K562 (cell line): ENCODE measurements around the gene SMAD7. TPM values are rescaled to one million over a fixed set of nuclear protein-coding genes. Genes with fewer than 3 reads are reported as not detected.

ENCODE experiments used
- ATAC-seq: fragments of 200-7000 bp; cut with Tn5 transposase; 3 replicates; pipeline ENCODE4 v1.9.1; 2020; ENCODE audit warnings: moderate library complexity
- BruUV-seq: library from RNA; stranded (reverse); fragments of 400-500 nt; replicated peaks from 2 replicates; lab custom pipeline; 2021; lab: Mats Ljungman, UMichigan
- CTCF ChIA-PET: fragments of 300-600 bp; formaldehyde crosslinking; extraction: SDS; loops from one replicate; lab custom pipeline; 2021; ENCODE audit warnings: low intra/inter-chr PET ratio; lab: Yijun Ruan, JAX
- POLR2A ChIA-PET: fragments of 300-600, 350-650 bp; sonication (Branson Sonifier 250); formaldehyde crosslinking; extraction: SDS; loops from one replicate; lab custom pipeline; 2021; ENCODE audit warnings: antibody characterized with exemption, inconsistent platforms; lab: Yijun Ruan, JAX
- DNase-seq, 4 experiments: peaks; one replicate each; pipeline versions ENCODE4 v3.0.0 to v3.0.0-alpha.2; 2011 to 2018; ENCODE audit warnings: low spot score in 3 of 4, mixed read lengths in 3 of 4; ENCODE audit errors: extremely low read depth in 1 of 4
- FAIRE-seq: peaks from 2 replicates; lab custom pipeline; 2011; peaks lifted over from hg19 to GRCh38; lab: Jason Lieb, UNC
- H2AFZ ChIP-seq: 2 replicates; pipeline ENCODE4 v1.6.0; 2011; ENCODE audit warnings: low read depth, low read length, control low read depth, inconsistent platforms
- H3K27ac ChIP-seq: fragments of 200-600 bp; 3 replicates; pipeline ENCODE4 v1.8.0; 2011; ENCODE audit warnings: low read depth, mild to moderate bottlenecking, control low read depth, inconsistent platforms, low read length, moderate library complexity, mixed read lengths; ENCODE audit errors: extremely low read depth
- H3K27me3 ChIP-seq, 2 experiments: fragments of 300-600 bp in 1 of 2; 2 replicates in 1 of 2; 3 replicates in 1 of 2; pipeline versions ENCODE4 v1.6.0 to v1.8.0; 2011; ENCODE audit warnings: inconsistent platforms in 2 of 2, low read length in 2 of 2, mild to moderate bottlenecking in 1 of 2, mixed read lengths in 1 of 2, moderate library complexity in 1 of 2; ENCODE audit not compliant: control insufficient read depth in 2 of 2, insufficient read depth in 2 of 2
- H3K36me3 ChIP-seq: fragments of 300-600 bp; 3 replicates; pipeline ENCODE4 v1.8.0; 2011; ENCODE audit warnings: mild to moderate bottlenecking, low read length, inconsistent platforms; ENCODE audit not compliant: control insufficient read depth, insufficient read depth
- H3K4me1 ChIP-seq, 2 experiments: fragments of 200-600 bp in 1 of 2; replicated peaks in 1 of 2; 2 replicates in 1 of 2; 3 replicates in 1 of 2; pipeline versions ENCODE4 v1.5.1 to v1.8.0; 2011; ENCODE audit warnings: inconsistent platforms in 2 of 2, low read length in 2 of 2, mild to moderate bottlenecking in 1 of 2, mixed read lengths in 1 of 2, moderate library complexity in 1 of 2; ENCODE audit not compliant: control insufficient read depth in 2 of 2, insufficient read depth in 2 of 2
- H3K4me2 ChIP-seq: 2 replicates; pipeline ENCODE4 v1.6.1; 2011; ENCODE audit warnings: low read length, control low read depth, inconsistent platforms, mixed read lengths; ENCODE audit not compliant: insufficient read depth
- H3K4me3 ChIP-seq: fragments of 200-600 bp; sonication (generic), shearing (Covaris generic); 2 replicates; pipeline ENCODE4 v1.5.1; 2016; ENCODE audit warnings: control low read depth, inconsistent platforms
- H3K79me2 ChIP-seq: fragments of 200-600 bp; 3 replicates; pipeline ENCODE4 v1.8.0; 2011; ENCODE audit warnings: low read length, inconsistent platforms; ENCODE audit not compliant: control insufficient read depth, insufficient read depth
- H3K9ac ChIP-seq, 2 experiments: 2 replicates each; pipeline versions ENCODE4 v1.6.0 to v1.6.1; 2011; ENCODE audit warnings: low read depth in 2 of 2, low read length in 2 of 2, control low read depth in 1 of 2, inconsistent platforms in 1 of 2, mild to moderate bottlenecking in 1 of 2, mixed read lengths in 1 of 2; ENCODE audit not compliant: insufficient read depth in 1 of 2
- H3K9me1 ChIP-seq: one replicate; pipeline ENCODE4 v1.6.0; 2011; ENCODE audit warnings: inconsistent platforms, mild to moderate bottlenecking, low read length, moderate library complexity; ENCODE audit not compliant: control insufficient read depth, insufficient read depth
- H3K9me3 ChIP-seq: replicated peaks from 2 replicates; pipeline ENCODE4 v1.5.1; 2011; ENCODE audit warnings: low read depth, low read length, inconsistent platforms; ENCODE audit not compliant: control insufficient read depth, insufficient read depth
- H4K20me1 ChIP-seq: replicated peaks from 2 replicates; pipeline ENCODE4 v1.6.1; 2011; ENCODE audit warnings: low read length, inconsistent platforms, mixed read lengths; ENCODE audit not compliant: control insufficient read depth, insufficient read depth
- CREB1 ChIP-seq, 2 experiments: sonication (generic) in 1 of 2; formaldehyde crosslinking in 1 of 2; IDR thresholded peaks; 2 replicates each; pipeline versions ENCODE4 v1.6.1 to v1.8.0; 2012 to 2022; ENCODE audit warnings: inconsistent platforms in 1 of 2, mild to moderate bottlenecking in 1 of 2, missing genetic modification reagents in 1 of 2, moderate library complexity in 1 of 2
- TARDBP ChIP-seq: fragments of 450-650 bp; IDR thresholded peaks from 2 replicates; pipeline ENCODE4 v1.6.1; 2016
- ZNF644 ChIP-seq: fragments of 200-800 bp; sonication (Bioruptor generic); IDR thresholded peaks from 2 replicates; pipeline ENCODE4 v1.6.1; 2016; ENCODE audit warnings: low read depth, missing genetic modification characterization, missing compliant biosample characterization
- WGBS: fragments of 100-300 bp; shearing (Covaris generic); methylation state at CpG from one replicate; pipeline ENCODE4 v1.1.6; 2016; ENCODE audit warnings: low coverage, mixed read lengths; ENCODE audit not compliant: insufficient coverage; ENCODE audit errors: missing lambda C conversion rate; 5-methylcytosine and 5-hydroxymethylcytosine counted together
- in situ Hi-C: fragments of 300-500 bp; cut with MboI; formaldehyde crosslinking; loops from 4 replicates; pipeline ENCODE4 v1.15.0; 2018; ENCODE audit warnings: inconsistent platforms, mixed read lengths
- intact Hi-C: fragments of 100-400 bp; cut with micrococcal nuclease; formaldehyde crosslinking; loops from 2 replicates; pipeline ENCODE4 v1.14.2; 2022
- polyA plus RNA-seq, 8 experiments: library from polyadenylated mRNA; depleted of rRNA in 4 of 8; stranded (reverse) in 5 of 8; unstranded in 3 of 8; fragments of >200 nt; fragmentation: Nextera tagmentation in 2 of 8; fragmentation: Illumina TruSeq in 1 of 8; extraction: Ambion mirVana in 2 of 8; extraction: Trizol in 1 of 8; gene quantifications; 2 replicates each; pipeline versions ENCODE4 v1.2.1 to v1.2.3, GENCODE V29; 2011 to 2014; ENCODE audit warnings: inconsistent platforms in 1 of 8, missing spikeins in 1 of 8
- total RNA-seq, 7 experiments: library from RNA; depleted of rRNA in 6 of 7; stranded (reverse); fragments of >200 nt in 6 of 7; fragmentation: Illumina TruSeq in 2 of 7; extraction: Trizol in 2 of 7; gene quantifications; 2 replicates each; pipeline versions ENCODE4 v1.2.1 to v1.2.3, GENCODE V29; 2011 to 2021; ENCODE audit warnings: low replicate concordance in 1 of 7
- TF ChIP-seq, protein P1 (sequence below): fragments of 250-450 bp; sonication (Bioruptor Pico); IDR thresholded peaks from 2 replicates; pipeline ENCODE4 v1.8.0; 2022; ENCODE audit warnings: moderate library complexity, mild to moderate bottlenecking, inconsistent platforms

Gene SMAD7
- total and polyA plus RNA-seq, 9 of the 15 experiments (the other 6 are each of a cell fraction or from before 2014, with no cell fraction given) = 0.13 to 3.0 (median 1.6) TPM

DNA sequence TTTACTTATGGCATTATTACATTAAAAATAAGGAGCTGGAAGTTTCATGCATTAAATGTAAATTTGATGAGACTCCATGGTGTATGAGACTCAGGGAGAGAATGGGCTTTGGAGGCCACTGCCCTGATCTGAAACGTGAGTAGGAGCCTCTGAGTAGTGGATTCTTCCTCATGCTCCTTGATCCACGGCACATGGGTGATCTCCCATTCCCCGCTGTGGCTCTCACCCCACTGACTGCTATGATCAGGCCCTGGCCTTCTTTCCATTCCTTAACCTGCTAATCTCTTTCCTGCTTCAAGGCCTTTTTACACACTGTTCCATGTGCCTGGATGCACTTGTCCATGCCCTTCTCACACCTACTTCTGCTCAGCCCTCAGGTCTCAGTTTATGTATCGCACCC, 68.4 kb downstream of the SMAD7 start (continued):
- TF ChIP-seq, protein P1, sequence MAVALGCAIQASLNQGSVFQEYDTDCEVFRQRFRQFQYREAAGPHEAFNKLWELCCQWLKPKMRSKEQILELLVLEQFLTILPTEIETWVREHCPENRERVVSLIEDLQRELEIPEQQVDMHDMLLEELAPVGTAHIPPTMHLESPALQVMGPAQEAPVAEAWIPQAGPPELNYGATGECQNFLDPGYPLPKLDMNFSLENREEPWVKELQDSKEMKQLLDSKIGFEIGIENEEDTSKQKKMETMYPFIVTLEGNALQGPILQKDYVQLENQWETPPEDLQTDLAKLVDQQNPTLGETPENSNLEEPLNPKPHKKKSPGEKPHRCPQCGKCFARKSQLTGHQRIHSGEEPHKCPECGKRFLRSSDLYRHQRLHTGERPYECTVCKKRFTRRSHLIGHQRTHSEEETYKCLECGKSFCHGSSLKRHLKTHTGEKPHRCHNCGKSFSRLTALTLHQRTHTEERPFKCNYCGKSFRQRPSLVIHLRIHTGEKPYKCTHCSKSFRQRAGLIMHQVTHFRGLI = no peak
- TF ChIP-seq TARDBP = no peak
- TF ChIP-seq, all 486 proteins: peak for 0

DNA sequence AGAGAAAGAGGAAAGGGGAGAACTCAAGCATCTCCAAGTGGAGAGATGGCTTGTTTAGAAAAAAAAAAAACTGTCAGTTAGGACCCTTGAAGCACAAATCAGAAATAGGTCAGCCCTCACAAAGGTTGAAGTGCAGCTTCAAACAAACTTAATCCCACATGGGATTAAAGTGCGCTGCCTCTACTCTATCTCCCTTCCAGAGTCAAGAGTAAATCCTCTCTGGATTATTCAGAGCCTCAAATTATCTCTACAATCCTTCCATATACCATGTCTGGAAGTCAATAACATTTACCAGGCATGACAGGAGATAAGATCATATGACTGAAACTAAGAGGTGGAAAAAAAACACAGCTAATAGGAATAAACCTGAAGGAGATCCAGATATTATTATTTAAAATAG, 69.8 kb downstream of the SMAD7 start:
- DNase-seq = no peak
- CTCF ChIA-PET = no interaction called here
- in situ Hi-C loops = no loop called here

More for the DNA sequence above, 69.8 kb downstream of the SMAD7 start:
- Histone ChIP-seq H3K4me1 (peaks cover 6 to 9% of the 10 kb centered on the region in 2 experiments; a peak in 3 of 5 replicates), H3K4me2 (no peak overlapping the region), H3K36me3 (no peaks in the 10 kb centered on the region), H3K9ac (no peak overlapping the region), H3K4me3 (no peak overlapping the region), H3K79me2 (no peaks in the 10 kb centered on the region), H4K20me1 (no peaks in the 10 kb centered on the region), H3K27me3 (no peaks in the 10 kb centered on the region), H2AFZ (no peak overlapping the region), H3K9me3 (no peaks in the 10 kb centered on the region), H3K27ac (no peak overlapping the region), H3K9me1 (no peaks in the 10 kb centered on the region)
- WGBS = 0% methylated on average over 1 of the region's 1 CpG
- ATAC-seq = no peak
- no peak for FAIRE-seq
- intact Hi-C loops = no loop called here
- POLR2A ChIA-PET = no interaction called here
- no peak for TF ChIP-seq CREB1 (IDR thresholded peaks at IDR 0.05)
- no peak for TF ChIP-seq CREB1 (CRISPR knock-in tag; IDR thresholded peaks at IDR 0.05)
- TF ChIP-seq ZNF644 (tag) = 0 out of 2 replicates have a peak, but pooled peaks have one; percentile 43
- no TSS peak for BruUV-seq
